ENCODE results near the gene TNFAIP8L2. TPM values are rescaled to one million over a fixed set of nuclear protein-coding genes. Genes with fewer than 3 reads are reported as not detected.

The TNFAIP8L2 gene
- total and polyA plus RNA-seq, 2 donors (not counting 3 experiments of a cell fraction or from before 2014, with no cell fraction given) = 0.06 TPM; not detected in 1

DNA sequence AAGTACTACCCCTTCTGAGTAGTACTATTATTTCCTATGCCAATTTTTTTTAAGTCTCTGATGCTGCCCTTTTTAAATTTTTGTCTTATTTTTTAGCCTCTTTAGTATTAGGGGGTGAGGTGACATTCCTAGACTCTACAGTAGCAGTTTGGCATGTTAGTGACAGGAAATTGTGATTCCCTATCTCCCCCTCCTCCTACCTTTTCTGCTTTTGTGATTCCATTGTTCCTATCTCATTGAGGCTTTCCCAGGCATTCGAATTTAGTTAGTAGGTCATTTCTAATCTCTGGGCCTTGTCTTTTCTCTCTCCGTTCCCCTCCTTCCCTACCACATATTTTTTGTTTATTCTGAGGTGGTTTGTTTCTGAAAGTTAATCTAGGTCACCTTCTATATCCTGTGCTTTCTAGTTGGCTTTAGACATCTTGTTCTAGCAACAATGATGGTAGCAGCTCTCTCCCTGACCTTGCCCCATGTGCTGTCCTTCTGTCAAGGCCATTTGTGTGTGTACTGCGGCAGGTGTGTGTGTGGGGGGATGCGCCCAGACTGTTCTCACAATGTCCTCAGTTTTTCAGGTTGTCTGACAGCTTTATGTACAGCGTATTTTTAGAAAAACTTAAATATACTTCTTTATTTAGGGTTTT, 31.6 kb upstream of the TNFAIP8L2 start:
- dilution Hi-C loops (cut with MboI; ENCODE audit: extremely low pct_ligation_motif_present, low sequenced_read_pairs) = no loop called here
- no peaks in the 10 kb centered on the region for H3K79me2 ChIP-seq (ENCODE audit: control insufficient read depth, insufficient read depth, low read length)
- H2AFZ ChIP-seq (ENCODE audit: low read depth, low read length) = no peak overlapping the region
- no peaks in the 10 kb centered on the region for H3K9me3 ChIP-seq (replicated peaks; ENCODE audit: control insufficient read depth, insufficient read depth, low read length)
- CTCF ChIA-PET = interaction anchor here (1.1 to 5.6 kb wide), 3 partner anchors 17 to 30 kb away, joined by 4 to 29 read pairs (median 5); no protein-coding TSS in a partner anchor
- DNase-seq (ENCODE audit: low read depth, low spot score) (no peak), FAIRE-seq (no peak)
- no peaks in the 10 kb centered on the region for H3K36me3 ChIP-seq (ENCODE audit: control insufficient read depth in 2 of 2, extremely low read depth in 1 of 2, insufficient read depth in 2 of 2, low read length in 2 of 2)
- no peaks in the 10 kb centered on the region for H4K20me1 ChIP-seq (replicated peaks; ENCODE audit: control insufficient read depth, extremely low read depth, insufficient read depth, low read length)
- no peak overlapping the region for H3K27ac ChIP-seq (ENCODE audit: insufficient read depth, low read depth, low read length)
- POLR2A ChIA-PET = no interaction called here
- intact Hi-C loops (cut with micrococcal nuclease) = no loop called here
- no peaks in the 10 kb centered on the region for H3K27me3 ChIP-seq (ENCODE audit: control insufficient read depth in 2 of 2, insufficient read depth in 2 of 2, low read length in 2 of 2)
- TF ChIP-seq JUN (IDR thresholded peaks at IDR 0.05; ENCODE audit: borderline replicate concordance, insufficient read depth, insufficient read length, low read depth) (no peak), MYC (IDR thresholded peaks at IDR 0.05; ENCODE audit: low read depth, low read length) (no peak), FOS (IDR thresholded peaks at IDR 0.05; ENCODE audit: borderline replicate concordance, insufficient read depth, low read length) (no peak), POLR2A (IDR thresholded peaks at IDR 0.05; ENCODE audit: low read depth, low read length) (no peak), POLR2AphosphoS5 (IDR thresholded peaks at IDR 0.05; ENCODE audit: insufficient read depth, low read depth, low read length) (no peak), EZH2 (IDR thresholded peaks at IDR 0.05; ENCODE audit: borderline replicate concordance, low read depth, low read length, severe bottlenecking) (no peak), CTCF (IDR thresholded peaks at IDR 0.05; ENCODE audit: extremely low read depth in 1 of 2, insufficient read depth in 1 of 2, low read depth in 1 of 2, low read length in 2 of 2) (no peak), GATA2 (IDR thresholded peaks at IDR 0.05; ENCODE audit: insufficient read depth, insufficient read length, low read depth, low read length) (no peak), MAX (IDR thresholded peaks at IDR 0.05; ENCODE audit: insufficient read depth, insufficient read length) (no peak)
- peaks cover 5% of the 10 kb centered on the region for H3K4me1 ChIP-seq (ENCODE audit: control insufficient read depth, extremely low read depth, insufficient read depth, low read length)
- no peak overlapping the region for H3K4me2 ChIP-seq (ENCODE audit: insufficient read depth, low read length)
- no TSS peak for BruUV-seq (replicated peaks)
- no peak overlapping the region for H3K9ac ChIP-seq (replicated peaks; ENCODE audit: extremely low read depth, insufficient read depth, low read length)
- no peak overlapping the region for H3K4me3 ChIP-seq (replicated peaks in 1 of 3; ENCODE audit: insufficient read depth in 1 of 3, low read depth in 1 of 3, low read length in 3 of 3)
- no peaks in the 10 kb centered on the region for H3K9me1 ChIP-seq (replicated peaks; ENCODE audit: control insufficient read depth, extremely low read depth, insufficient read depth, low read length)
